Psoas muscle (tissue), 8 donors: ENCODE data around the gene SYNM. TPM values are rescaled to one million over a fixed set of nuclear protein-coding genes. Genes with fewer than 3 reads are reported as not detected.

Experiments
- ATAC-seq, 4 donors: fragments of 200-7000 bp; cut with Tn5 transposase; one replicate each; pipeline ENCODE4 v1.9.1; 2020; ENCODE audit warnings: moderate library complexity in 3 of 4, mild to moderate bottlenecking in 2 of 4
- DNase-seq, 2 donors: peaks; one replicate each; pipeline ENCODE4 v3.0.0-alpha.2; 2020
- H3K27ac ChIP-seq: fragments of 200-600 bp; one replicate; pipeline ENCODE4 v1.8.0; 2022
- H3K27me3 ChIP-seq, 3 donors: fragments of 200-600 bp in 1 of 3; one replicate each; pipeline versions ENCODE4 v1.6.1 to v1.8.0; 2013 to 2022; ENCODE audit warnings: low read length in 2 of 3, mild to moderate bottlenecking in 2 of 3, moderate library complexity in 1 of 3; ENCODE audit not compliant: insufficient read depth in 3 of 3
- H3K36me3 ChIP-seq, 2 donors: fragments of 200-600 bp in 1 of 2; one replicate each; pipeline versions ENCODE4 v1.6.1 to v1.8.0; 2013 to 2022; ENCODE audit warnings: low read depth in 1 of 2, mild to moderate bottlenecking in 1 of 2, moderate library complexity in 1 of 2; ENCODE audit not compliant: insufficient read depth in 1 of 2
- H3K4me1 ChIP-seq: fragments of 200-600 bp; one replicate; pipeline ENCODE4 v1.8.0; 2022
- H3K4me3 ChIP-seq: fragments of 200-600 bp; one replicate; pipeline ENCODE4 v1.8.0; 2022; ENCODE audit warnings: mild to moderate bottlenecking
- H3K9me3 ChIP-seq: fragments of 200-600 bp; one replicate; pipeline ENCODE4 v1.8.0; 2022
- CTCF ChIP-seq: fragments of 200-600 bp; IDR thresholded peaks from one replicate; pipeline ENCODE4 v1.8.0; 2022; ENCODE audit warnings: antibody characterized with exemption
- WGBS, 3 donors: extraction: QIAGEN DNeasy Blood & Tissue Kit; methylation state at CpG; one replicate each; pipeline versions ENCODE4 v1.1.6 to v1.1.7; 2013; 5-methylcytosine and 5-hydroxymethylcytosine counted together
- intact Hi-C, 2 donors: fragments of 100-400 bp; cut with DNase I; formaldehyde crosslinking; loops; one replicate each; pipeline versions ENCODE4 v1.11.0 to v1.14.2; 2022
- polyA plus RNA-seq, 3 donors: library from polyadenylated mRNA; stranded (reverse); fragments of 200-250 nt; gene quantifications; one replicate each; pipeline ENCODE4 v1.2.3, GENCODE V29; 2013
- total RNA-seq, 4 donors: library from RNA; stranded (reverse); fragmentation: NEBNext Ultra II Directional in 2 of 4; extraction: Animal tissue kit (Norgen Biotek cat#: 25700) in 2 of 4; gene quantifications; one replicate each; pipeline versions ENCODE4 v1.2.1 to v1.2.4, GENCODE V29; 2021 to 2023
- donor health status: healthy with polysubstance abuse.
- donor health status: DM: no; HTN: no; CAD: no; lungs with moderate emphysema.
- donor health status: Bipolar disorder and iron deficiency.
- donor health status: healthy.
- donor health status: DM: yes; HTN: yes; CAD: no.
- donor health status: DM: no; HTN: no; CAD: no.
- donor health status: DM: no; HTN: no; CAD: no.
- donor health status: DM: yes; HTN: yes; CAD: no.

SYNM gene
- total and polyA plus RNA-seq, 7 donors, result 77.5 to 380 (median 291) TPM

DNA sequence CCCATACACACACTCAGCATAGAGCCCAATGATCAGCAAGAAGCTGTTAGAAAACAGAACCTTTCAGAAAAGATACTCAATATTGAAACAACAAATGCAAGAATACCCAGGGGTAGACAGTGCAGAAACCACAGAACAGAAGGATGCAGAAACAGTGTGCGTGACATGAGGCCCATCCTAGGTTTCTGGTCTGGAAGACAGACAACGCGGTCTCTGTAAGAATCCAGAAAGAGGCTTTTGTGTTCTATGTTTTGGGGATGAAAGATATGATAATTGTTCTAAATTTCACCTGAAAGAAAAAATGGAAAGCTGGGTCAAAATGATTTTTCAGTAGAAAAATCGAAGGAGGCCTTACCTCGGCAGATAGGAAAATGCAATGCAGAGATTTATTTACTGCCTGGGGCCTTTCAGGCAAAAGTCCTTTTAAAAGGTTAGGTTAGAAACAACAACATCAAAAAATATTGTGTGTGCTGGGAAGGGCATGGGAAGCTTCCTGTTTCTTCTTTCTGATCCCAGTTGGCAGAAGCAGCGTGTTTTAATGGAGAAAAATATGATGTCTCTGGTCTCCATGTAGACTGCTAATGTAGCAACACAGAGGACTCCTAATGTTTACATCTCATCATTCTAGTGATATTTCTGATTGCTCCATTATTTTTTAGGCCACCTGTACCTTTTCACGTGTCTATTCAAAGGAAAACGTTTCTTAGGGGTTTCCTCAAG is 17.0 kb downstream of the SYNM start:
- Histone ChIP-seq H3K9me3 (no peaks in the 10 kb centered on the region), H3K27me3 (no peaks in the 10 kb centered on the region), H3K4me3 (no peak overlapping the region), H3K27ac (peak overlapping the region; percentile 96), H3K4me1 (peaks cover 84% of the 10 kb centered on the region), H3K36me3 (peaks cover 0 to 25% of the 10 kb centered on the region in 2 donors)
- DNase-seq (no peak), ATAC-seq (no peak)
- WGBS, 3 donors, result 77 to 88% (median 79%) methylated on average over 8 of the region's 8 CpGs
- intact Hi-C loops, result loop anchor here (5.0 kb wide), 3 partner anchors 45 to 130 kb away; partner anchors contain the start of gene LRRC28 (in 1 of the 2)
- no peak for TF ChIP-seq CTCF

- ATAC-seq (no peak), DNase-seq (peak in 1 of 2 donors; percentile 9)
- H3K36me3 ChIP-seq, result peaks cover 0 to 29% of the 10 kb centered on the region in 2 donors
- peaks cover 93% of the 10 kb centered on the region for H3K4me1 ChIP-seq
- H3K27ac ChIP-seq, result peak overlapping the region; percentile 96
- H3K4me3 ChIP-seq, result peak overlapping the region; percentile 54
- intact Hi-C loops, result loop anchor here (5.0 kb wide), 3 partner anchors 44 to 129 kb away; partner anchors contain the start of gene LRRC28 (in 1 of the 2)
- WGBS, 3 donors, result 25 to 36% (median 25%) methylated on average over 22 of the region's 22 CpGs
- no peaks in the 10 kb centered on the region for H3K27me3 ChIP-seq
- TF ChIP-seq CTCF, result no peak
- no peaks in the 10 kb centered on the region for H3K9me3 ChIP-seq
Measured at GRCh38 chr15:99122831-99123712, 18.2 kb downstream of the SYNM start.

DNA sequence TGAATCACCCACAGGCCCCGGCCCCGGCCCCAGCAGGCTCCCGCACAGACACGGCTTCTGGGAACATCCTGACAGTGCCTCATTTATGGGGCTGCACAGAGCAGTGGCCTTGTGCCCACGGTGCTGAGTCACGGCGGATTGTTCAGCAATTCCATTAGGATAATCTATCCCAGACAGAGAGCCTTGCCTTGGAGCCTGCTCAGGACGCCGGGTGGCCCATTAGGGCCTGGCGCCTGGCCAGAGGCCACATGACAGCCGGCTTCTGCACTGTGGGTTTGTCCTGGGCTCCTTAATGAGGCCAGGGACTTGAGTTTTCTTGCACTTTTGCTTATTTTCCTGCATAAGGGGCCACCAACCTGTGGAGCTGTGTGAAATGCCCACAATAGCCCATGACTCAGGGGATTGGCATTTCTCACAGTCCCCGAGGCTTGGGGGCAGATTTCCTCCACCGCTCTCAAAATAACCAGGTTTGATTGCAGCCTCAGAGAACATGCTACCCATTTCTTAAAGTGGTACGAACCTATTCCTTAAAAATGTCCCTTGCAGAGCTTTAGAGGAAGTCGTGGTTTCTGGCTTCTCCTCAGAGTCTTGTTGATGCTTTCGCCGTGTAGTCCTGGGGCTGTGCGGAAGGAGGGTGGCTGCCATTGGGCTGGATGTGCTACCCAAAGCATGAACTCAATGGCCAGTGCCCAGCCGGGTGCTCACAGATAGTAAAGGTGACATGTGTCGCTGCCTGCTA is 19.0 kb downstream of the SYNM start:
- 2 to 13% (median 5%) methylated on average over 20 of the region's 20 CpGs for WGBS, 3 donors
- Histone ChIP-seq H3K36me3 (peaks cover 0 to 32% of the 10 kb centered on the region in 2 donors), H3K4me1 (peaks cover 93% of the 10 kb centered on the region), H3K27ac (peak overlapping the region; percentile 96), H3K4me3 (peak overlapping the region; percentile 54), H3K9me3 (no peaks in the 10 kb centered on the region), H3K27me3 (no peaks in the 10 kb centered on the region)
- TF ChIP-seq CTCF, result no peak
- DNase-seq (peak; percentile 91 to 96), ATAC-seq (peak; percentile 81 to 87 (median 84))
- intact Hi-C loops, result loop anchor here (5.0 kb wide), 3 partner anchors 43 to 128 kb away; partner anchors contain the start of gene LRRC28 (in 1 of the 2)

- H3K27me3 ChIP-seq, result no peaks in the 10 kb centered on the region
- ATAC-seq (peak; percentile 5 to 20 (median 8)), DNase-seq (peak in 1 of 2 donors; percentile 48)
Measured at GRCh38 chr15:99124641-99125040, 19.8 kb downstream of the SYNM start.

More at GRCh38 chr15:99124641-99125040, 19.8 kb downstream of the SYNM start:
- TF ChIP-seq CTCF, result no peak
- H3K4me1 ChIP-seq, result peaks cover 90% of the 10 kb centered on the region
- intact Hi-C loops, result loop anchor here (5.0 kb wide), 3 partner anchors 43 to 128 kb away; partner anchors contain the start of gene LRRC28 (in 1 of the 2)
- WGBS, 3 donors, result 42 to 64% (median 45%) methylated on average over 8 of the region's 8 CpGs
- peak overlapping the region; percentile 54 for H3K4me3 ChIP-seq
- no peaks in the 10 kb centered on the region for H3K9me3 ChIP-seq
- H3K36me3 ChIP-seq, result peaks cover 3 to 35% of the 10 kb centered on the region in 2 donors
- H3K27ac ChIP-seq, result peak overlapping the region; percentile 96
